NCI-H1694 treated with DMSO at 0.1 percent for 48 hours (cell line): ENCODE data around the gene GFRA4.

Experiments
- DNase-seq: peaks from one replicate; lab custom pipeline; 2025; lab: John Stamatoyannopoulos, UW

GFRA4 gene

GRCh38 chr20:3663031-3663701 is at the start of gene GFRA4:
Gene GFRA4, minus strand, starts transcription at chr20:3663399. Its CDS starts 0 bp downstream, at chr20:3663399.
- no peak for DNase-seq

- no peak for DNase-seq
Measured at GRCh38 chr20:3712279-3712873, 49.2 kb upstream of the GFRA4 start, which contains the start of gene SIGLEC1. Gene SIGLEC1, minus strand, starts transcription at chr20:3712600. Its CDS starts 5,472 bp downstream, at chr20:3707128.

GRCh38 chr20:3711484-3711941 is 48.3 kb upstream of the GFRA4 start:
- no peak for DNase-seq

- DNase-seq: no peak
Measured at GRCh38 chr20:3710703-3711483, 47.7 kb upstream of the GFRA4 start.

- DNase-seq: no peak
Measured at GRCh38 chr20:3710011-3710466, 46.8 kb upstream of the GFRA4 start.

- no peak for DNase-seq
Measured at GRCh38 chr20:3707508-3707899, 44.3 kb upstream of the GFRA4 start.

- no peak for DNase-seq
Measured at GRCh38 chr20:3706774-3707507, 43.7 kb upstream of the GFRA4 start.

GRCh38 chr20:3705970-3706739 is 43.0 kb upstream of the GFRA4 start:
- no peak for DNase-seq

GRCh38 chr20:3705491-3705969 is 42.3 kb upstream of the GFRA4 start:
- no peak for DNase-seq

GRCh38 chr20:3704087-3704486 is 40.9 kb upstream of the GFRA4 start:
- DNase-seq: no peak

- no peak for DNase-seq
Measured at GRCh38 chr20:3702611-3703391, 39.6 kb upstream of the GFRA4 start.

- no peak for DNase-seq
Measured at GRCh38 chr20:3701061-3701998, 38.1 kb upstream of the GFRA4 start.

- DNase-seq: no peak
Measured at GRCh38 chr20:3699037-3699436, 35.8 kb upstream of the GFRA4 start.

- DNase-seq: no peak
Measured at GRCh38 chr20:3698591-3699001, 35.4 kb upstream of the GFRA4 start.

GRCh38 chr20:3697588-3698305 is 34.5 kb upstream of the GFRA4 start:
- no peak for DNase-seq

- no peak for DNase-seq
Measured at GRCh38 chr20:3696745-3697587, 33.8 kb upstream of the GFRA4 start.

GRCh38 chr20:3696200-3696599 is 33.0 kb upstream of the GFRA4 start:
- no peak for DNase-seq

- no peak for DNase-seq
Measured at GRCh38 chr20:3694864-3695263, 31.7 kb upstream of the GFRA4 start.
